ENCODE data around the gene RPL27A. TPM values are rescaled to one million over a fixed set of nuclear protein-coding genes. Genes with fewer than 3 reads are reported as not detected.
A peak's percentile ranks its signal among the peaks of the same experiment; 100 is the strongest.
"Not testable (repeated sequence)": the region's sequence is repeated elsewhere in the genome, so short reads cannot be mapped to it uniquely, and the experiment has no call there.

The RPL27A gene
- polyA plus RNA-seq, 1 of the 3 experiments (the other 2 are of a cell fraction): 1,162 TPM

DNA sequence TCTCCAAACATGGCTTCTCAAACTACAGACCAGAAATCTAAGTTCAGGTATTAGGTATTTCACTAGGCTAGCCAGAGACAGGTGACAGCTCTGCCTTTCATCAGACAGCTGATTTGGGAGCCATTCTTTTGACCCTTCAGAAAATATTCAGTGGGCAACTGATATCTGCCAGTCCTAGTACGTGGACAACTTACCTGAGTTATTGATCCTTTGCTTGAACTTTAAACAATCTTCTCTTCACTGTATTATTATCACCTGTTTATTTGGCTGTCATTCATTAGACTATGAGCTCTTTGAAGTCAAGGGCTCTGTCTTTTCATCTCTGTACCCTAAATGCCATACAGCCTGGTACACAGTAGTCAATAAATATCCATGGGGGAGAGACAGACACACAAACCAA is 17.4 kb upstream of the RPL27A start:
- Histone ChIP-seq H3K9ac (no peak overlapping the region), H4K20me1 (ENCODE audit: insufficient read depth) (no peaks in the 10 kb centered on the region), H3K27me3 (ENCODE audit: insufficient read depth) (no peaks in the 10 kb centered on the region), H3K4me3 (ENCODE audit: low read depth in 2 of 2, low read length in 1 of 2) (no peak overlapping the region), H3K9me2 (no peaks in the 10 kb centered on the region), H3F3A (replicated peaks; ENCODE audit: insufficient read depth) (peaks cover 3% of the 10 kb centered on the region), H3K4me1 (ENCODE audit: control insufficient read depth in 1 of 2, insufficient read depth in 2 of 2, low read depth in 1 of 2, low read length in 1 of 2) (no peaks in the 10 kb centered on the region), H3K79me2 (ENCODE audit: insufficient read depth) (no peaks in the 10 kb centered on the region), H2AFZ (ENCODE audit: low read depth) (no peak overlapping the region), H3K36me3 (replicated peaks in 1 of 2; ENCODE audit: control insufficient read depth in 1 of 2, insufficient read depth in 2 of 2, low read length in 1 of 2) (peaks cover 2 to 6% of the 10 kb centered on the region in 2 experiments), H3K9me3 (no peaks in the 10 kb centered on the region), H3K27ac (ENCODE audit: low read depth in 2 of 2, low read length in 1 of 2) (no peak overlapping the region), H3K4me2 (no peak overlapping the region)
- TF ChIP-seq FOXM1 (IDR thresholded peaks at IDR 0.05; ENCODE audit: low read depth) (no peak), TAF1 (IDR thresholded peaks at IDR 0.05; ENCODE audit: borderline replicate concordance, low read depth, low read length) (no peak), EZH2phosphoT487 (IDR thresholded peaks at IDR 0.05; ENCODE audit: borderline replicate concordance, low read depth) (no peak), MEF2A (IDR thresholded peaks at IDR 0.05; ENCODE audit: borderline replicate concordance, low read depth) (no peak), ELF1 (IDR thresholded peaks at IDR 0.05) (no peak), TEAD4 (IDR thresholded peaks at IDR 0.05; ENCODE audit: borderline replicate concordance, insufficient read depth) (no peak), RCOR1 (IDR thresholded peaks at IDR 0.05; ENCODE audit: low read length) (no peak)
- TF ChIP-seq, protein P1, sequence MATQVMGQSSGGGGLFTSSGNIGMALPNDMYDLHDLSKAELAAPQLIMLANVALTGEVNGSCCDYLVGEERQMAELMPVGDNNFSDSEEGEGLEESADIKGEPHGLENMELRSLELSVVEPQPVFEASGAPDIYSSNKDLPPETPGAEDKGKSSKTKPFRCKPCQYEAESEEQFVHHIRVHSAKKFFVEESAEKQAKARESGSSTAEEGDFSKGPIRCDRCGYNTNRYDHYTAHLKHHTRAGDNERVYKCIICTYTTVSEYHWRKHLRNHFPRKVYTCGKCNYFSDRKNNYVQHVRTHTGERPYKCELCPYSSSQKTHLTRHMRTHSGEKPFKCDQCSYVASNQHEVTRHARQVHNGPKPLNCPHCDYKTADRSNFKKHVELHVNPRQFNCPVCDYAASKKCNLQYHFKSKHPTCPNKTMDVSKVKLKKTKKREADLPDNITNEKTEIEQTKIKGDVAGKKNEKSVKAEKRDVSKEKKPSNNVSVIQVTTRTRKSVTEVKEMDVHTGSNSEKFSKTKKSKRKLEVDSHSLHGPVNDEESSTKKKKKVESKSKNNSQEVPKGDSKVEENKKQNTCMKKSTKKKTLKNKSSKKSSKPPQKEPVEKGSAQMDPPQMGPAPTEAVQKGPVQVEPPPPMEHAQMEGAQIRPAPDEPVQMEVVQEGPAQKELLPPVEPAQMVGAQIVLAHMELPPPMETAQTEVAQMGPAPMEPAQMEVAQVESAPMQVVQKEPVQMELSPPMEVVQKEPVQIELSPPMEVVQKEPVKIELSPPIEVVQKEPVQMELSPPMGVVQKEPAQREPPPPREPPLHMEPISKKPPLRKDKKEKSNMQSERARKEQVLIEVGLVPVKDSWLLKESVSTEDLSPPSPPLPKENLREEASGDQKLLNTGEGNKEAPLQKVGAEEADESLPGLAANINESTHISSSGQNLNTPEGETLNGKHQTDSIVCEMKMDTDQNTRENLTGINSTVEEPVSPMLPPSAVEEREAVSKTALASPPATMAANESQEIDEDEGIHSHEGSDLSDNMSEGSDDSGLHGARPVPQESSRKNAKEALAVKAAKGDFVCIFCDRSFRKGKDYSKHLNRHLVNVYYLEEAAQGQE (IDR thresholded peaks at IDR 0.05; ENCODE audit: low read depth, low read length): no peak
- TF ChIP-seq, protein P2, sequence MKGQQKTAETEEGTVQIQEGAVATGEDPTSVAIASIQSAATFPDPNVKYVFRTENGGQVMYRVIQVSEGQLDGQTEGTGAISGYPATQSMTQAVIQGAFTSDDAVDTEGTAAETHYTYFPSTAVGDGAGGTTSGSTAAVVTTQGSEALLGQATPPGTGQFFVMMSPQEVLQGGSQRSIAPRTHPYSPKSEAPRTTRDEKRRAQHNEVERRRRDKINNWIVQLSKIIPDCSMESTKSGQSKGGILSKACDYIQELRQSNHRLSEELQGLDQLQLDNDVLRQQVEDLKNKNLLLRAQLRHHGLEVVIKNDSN (IDR thresholded peaks at IDR 0.05; ENCODE audit: borderline replicate concordance, low read depth): no peak
- TF ChIP-seq, protein P3, sequence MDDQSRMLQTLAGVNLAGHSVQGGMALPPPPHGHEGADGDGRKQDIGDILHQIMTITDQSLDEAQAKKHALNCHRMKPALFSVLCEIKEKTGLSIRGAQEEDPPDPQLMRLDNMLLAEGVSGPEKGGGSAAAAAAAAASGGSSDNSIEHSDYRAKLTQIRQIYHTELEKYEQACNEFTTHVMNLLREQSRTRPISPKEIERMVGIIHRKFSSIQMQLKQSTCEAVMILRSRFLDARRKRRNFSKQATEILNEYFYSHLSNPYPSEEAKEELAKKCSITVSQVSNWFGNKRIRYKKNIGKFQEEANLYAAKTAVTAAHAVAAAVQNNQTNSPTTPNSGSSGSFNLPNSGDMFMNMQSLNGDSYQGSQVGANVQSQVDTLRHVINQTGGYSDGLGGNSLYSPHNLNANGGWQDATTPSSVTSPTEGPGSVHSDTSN (IDR thresholded peaks at IDR 0.05): no peak
- TF ChIP-seq, protein P4, sequence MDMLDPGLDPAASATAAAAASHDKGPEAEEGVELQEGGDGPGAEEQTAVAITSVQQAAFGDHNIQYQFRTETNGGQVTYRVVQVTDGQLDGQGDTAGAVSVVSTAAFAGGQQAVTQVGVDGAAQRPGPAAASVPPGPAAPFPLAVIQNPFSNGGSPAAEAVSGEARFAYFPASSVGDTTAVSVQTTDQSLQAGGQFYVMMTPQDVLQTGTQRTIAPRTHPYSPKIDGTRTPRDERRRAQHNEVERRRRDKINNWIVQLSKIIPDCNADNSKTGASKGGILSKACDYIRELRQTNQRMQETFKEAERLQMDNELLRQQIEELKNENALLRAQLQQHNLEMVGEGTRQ (IDR thresholded peaks at IDR 0.05; ENCODE audit: borderline replicate concordance, low read depth, low read length): no peak
- 94% methylated on average over 1 of the region's 1 CpG for WGBS (ENCODE audit: low lambda C conversion rate)
- POLR2A ChIA-PET: no interaction called here
- CTCF ChIA-PET: interaction anchor here (1.1 kb wide), 1 partner anchor 472 kb away, joined by 3 read pairs; no protein-coding TSS in a partner anchor
- no peak for DNase-seq

DNA sequence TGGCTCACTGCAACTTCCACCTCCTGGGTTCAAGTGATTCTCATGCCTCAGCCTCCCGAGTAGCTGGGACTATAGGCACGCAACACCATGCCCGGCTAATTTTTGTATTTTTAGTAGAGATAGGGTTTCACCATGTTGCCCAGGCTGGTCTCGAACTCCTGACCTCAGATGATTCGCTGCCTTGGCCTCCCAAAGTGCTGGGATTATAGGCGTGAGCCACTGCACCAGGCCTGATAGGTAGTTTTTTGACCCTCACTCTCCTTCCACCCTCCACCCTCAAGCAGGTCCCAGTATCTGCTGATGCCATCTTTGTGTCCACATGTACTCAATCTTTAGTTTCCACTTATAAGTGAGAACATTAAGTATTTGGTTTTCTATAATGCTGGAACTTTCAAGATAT is 12.5 kb upstream of the RPL27A start:
- peak overlapping the region in 1 of 2 experiments; percentile 94; a peak in 2 of 4 replicates for H3K27ac ChIP-seq (ENCODE audit: low read depth in 2 of 2, low read length in 1 of 2)

More for the DNA sequence above, 12.5 kb upstream of the RPL27A start:
- H3K9ac ChIP-seq; H3K27me3 ChIP-seq (ENCODE audit: insufficient read depth); H2AFZ ChIP-seq (ENCODE audit: low read depth); H3K9me3 ChIP-seq; H4K20me1 ChIP-seq (ENCODE audit: insufficient read depth); H3K79me2 ChIP-seq (ENCODE audit: insufficient read depth); H3K9me2 ChIP-seq; DNase-seq; CTCF ChIA-PET; H3K4me3 ChIP-seq (ENCODE audit: low read depth in 2 of 2, low read length in 1 of 2); H3K36me3 ChIP-seq (replicated peaks in 1 of 2; ENCODE audit: control insufficient read depth in 1 of 2, insufficient read depth in 2 of 2, low read length in 1 of 2); POLR2A ChIA-PET: not testable (repeated sequence)
- WGBS (ENCODE audit: low lambda C conversion rate): 82% methylated on average over 6 of the region's 6 CpGs
- Histone ChIP-seq H3K4me2 (0 out of 2 replicates have a peak overlapping the region, but pooled peaks have one; percentile 17), H3F3A (replicated peaks; ENCODE audit: insufficient read depth) (peaks cover 35% of the 10 kb centered on the region), H3K4me1 (ENCODE audit: control insufficient read depth in 1 of 2, insufficient read depth in 2 of 2, low read depth in 1 of 2, low read length in 1 of 2) (peaks cover 12 to 15% of the 10 kb centered on the region in 2 experiments)
